ENCODE measurements around the gene OBSCN.
"Not testable (repeated sequence)": the region's sequence is repeated elsewhere in the genome, so short reads cannot be mapped to it uniquely, and the experiment has no call there.

The OBSCN gene

DNA sequence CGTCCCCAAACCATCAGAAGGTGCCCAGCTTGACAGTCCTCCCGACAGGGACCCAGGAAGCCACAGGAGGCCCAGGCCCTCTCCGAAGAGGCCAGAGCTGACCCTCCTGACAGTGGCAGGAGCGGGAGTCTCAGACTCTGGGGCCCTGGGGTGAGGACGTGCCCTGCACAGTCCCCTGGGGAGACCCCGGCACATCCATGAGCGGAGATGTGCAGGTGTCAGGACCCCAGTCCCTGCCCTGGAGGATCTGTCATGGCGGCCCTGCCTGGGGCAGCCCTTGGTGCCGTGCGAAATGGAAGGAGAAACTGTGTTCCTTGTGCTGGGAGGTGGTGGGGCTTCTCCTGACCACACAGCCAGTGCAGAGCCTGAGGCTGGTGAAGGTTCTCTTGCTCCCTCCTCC, 55.8 kb downstream of the OBSCN start:
- DNase-seq, result no peak

DNA sequence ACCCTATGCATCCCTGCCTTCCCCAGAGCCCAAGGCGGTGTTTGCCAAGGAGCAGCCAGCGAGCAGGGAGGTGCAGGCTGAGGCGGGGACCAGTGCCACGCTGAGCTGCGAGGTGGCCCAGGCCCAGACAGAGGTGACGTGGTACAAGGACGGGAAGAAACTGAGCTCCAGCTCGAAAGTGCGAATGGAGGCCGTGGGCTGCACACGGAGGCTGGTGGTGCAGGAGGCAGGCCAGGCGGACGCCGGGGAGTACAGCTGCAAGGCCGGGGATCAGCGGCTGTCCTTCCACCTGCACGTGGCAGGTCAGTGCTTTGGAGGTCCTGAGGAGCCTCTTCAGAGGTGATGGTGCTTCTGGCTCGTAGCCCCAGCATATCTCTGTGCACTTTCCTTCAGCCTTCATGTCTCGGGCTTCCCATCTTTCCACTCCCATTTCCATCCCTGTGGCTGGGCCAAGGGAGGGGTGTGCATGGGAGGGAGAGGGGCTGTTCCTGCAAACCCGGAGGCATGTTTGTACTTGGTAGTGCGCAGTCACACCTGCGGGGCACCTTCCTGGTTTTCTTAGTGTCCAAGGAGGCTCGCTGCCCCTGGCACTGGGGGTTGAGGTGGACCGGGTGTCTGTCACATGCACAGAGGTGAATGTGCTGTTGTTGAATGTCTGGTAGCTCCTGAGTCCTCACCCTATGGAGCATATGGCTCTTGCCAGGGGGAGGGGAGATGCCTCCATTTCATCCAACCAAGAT, 56.4 kb downstream of the OBSCN start:
- DNase-seq, result no peak

DNA sequence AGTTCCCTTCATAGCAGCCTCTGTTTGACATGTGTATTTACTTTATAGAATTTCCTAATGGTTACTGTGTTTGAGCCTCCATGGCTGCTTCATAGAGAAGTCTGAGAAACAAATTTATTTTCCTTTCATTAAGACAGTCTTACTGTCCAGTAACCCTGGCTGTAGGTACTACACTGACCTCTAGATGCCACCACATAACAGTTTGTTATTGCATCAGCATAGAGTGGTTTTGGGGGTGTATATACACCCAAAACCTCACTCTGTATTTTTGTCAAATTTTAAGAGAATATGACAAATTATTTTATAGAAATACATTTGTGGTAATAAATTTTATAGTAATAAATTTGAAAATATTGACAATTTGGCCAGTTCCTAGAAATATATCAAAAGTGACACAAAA, 57.3 kb downstream of the OBSCN start:
- DNase-seq, result no peak

DNA sequence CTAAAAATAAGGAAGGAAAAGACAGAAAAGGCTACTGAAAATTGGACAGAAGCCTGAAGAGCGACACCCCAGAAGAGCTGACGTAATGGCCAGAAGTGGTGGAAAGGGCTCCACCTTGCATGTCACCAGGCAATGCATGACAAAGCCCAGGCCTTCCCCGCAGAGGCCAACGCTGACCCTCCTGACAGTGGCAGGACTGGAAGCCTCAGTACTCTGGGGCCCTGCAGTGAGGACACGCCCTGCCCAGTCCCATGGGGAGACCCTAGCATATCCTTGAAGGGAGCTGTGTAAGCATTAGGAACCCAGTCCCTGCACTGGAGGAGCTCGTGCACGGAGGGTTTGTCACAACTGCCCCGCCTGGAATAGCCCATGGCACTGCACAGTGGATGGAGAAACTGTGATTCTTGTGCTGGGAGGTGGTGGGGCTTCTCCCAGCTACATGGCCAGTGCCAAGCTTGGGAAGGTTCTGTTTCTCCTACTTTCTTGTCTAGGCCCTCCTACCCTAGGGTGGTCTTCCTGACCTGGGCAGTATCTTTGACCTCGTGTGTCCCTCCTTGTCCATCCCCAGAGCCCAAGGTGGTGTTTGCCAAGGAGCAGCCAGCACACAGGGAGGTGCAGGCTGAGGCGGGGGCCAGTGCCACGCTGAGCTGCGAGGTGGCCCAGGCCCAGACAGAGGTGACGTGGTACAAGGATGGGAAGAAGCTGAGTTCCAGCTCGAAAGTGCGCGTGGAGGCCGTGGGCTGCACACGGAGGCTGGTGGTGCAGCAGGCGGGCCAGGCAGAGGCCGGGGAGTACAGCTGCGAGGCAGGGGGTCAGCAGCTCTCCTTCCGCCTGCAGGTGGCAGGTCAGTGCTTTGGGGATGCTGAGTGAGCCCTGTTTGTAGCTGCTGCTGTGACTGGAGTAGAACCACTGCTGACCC, 60.4 kb downstream of the OBSCN start:
- DNase-seq, result no peak

DNA sequence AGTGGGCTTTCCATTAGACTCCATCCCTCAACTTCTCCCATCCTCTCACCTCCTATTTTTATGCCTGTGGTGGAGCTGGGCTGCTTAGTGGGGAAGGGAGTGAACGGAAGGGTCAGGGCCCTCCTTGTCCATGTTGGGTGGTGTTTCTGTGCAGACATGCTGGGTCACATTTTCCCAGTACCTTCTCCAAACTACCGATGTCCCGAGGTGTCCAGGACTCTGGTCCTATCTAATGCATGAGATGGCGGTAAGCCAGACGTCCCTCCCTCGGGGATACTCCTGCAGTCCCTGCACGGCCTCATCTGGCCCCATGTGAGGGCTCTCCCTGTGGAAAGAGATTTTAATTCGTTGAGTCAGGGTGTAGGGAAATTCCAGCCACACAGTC, 61.0 kb downstream of the OBSCN start:
- no peak for DNase-seq

DNA sequence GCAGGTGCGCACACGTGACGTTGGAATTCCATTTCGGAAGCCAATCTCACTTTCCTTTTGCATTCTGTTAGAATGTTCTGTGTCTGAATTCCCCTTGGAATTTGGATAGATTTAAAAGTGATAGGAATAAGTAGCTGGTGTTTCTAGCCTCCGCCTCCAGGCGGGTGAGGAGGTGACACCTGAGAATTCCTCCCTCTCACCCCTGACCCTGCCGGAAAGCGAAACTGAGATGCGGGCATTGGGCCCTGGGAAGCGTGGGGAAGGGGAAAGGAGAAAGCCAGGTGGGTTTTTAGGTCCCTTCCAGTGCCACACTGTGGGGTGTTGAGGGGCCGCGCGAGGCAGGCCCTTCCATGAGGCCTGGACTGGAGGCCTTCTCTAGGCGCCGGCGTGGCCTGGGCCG, 61.6 kb downstream of the OBSCN start:
- DNase-seq, result not testable (repeated sequence)

DNA sequence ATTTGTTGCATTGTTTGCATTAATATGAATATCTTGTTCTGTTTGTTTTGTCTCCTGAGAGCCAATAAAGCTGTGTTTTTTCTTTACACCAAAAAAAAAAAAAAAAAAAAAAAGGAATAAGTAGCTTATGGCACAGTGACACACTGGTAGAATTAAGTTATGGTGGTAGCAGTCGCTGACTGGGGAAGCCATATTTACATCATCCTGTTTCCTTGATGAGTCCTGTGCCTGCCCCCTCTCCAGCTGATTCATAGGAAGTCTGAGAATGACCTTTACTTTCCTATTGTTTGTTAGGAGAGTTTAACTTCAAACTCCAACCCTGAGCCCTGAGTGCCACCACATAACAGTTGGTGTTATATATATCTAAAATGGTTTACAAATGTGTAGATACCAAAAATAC, 62.2 kb downstream of the OBSCN start:
- DNase-seq, result no peak

DNA sequence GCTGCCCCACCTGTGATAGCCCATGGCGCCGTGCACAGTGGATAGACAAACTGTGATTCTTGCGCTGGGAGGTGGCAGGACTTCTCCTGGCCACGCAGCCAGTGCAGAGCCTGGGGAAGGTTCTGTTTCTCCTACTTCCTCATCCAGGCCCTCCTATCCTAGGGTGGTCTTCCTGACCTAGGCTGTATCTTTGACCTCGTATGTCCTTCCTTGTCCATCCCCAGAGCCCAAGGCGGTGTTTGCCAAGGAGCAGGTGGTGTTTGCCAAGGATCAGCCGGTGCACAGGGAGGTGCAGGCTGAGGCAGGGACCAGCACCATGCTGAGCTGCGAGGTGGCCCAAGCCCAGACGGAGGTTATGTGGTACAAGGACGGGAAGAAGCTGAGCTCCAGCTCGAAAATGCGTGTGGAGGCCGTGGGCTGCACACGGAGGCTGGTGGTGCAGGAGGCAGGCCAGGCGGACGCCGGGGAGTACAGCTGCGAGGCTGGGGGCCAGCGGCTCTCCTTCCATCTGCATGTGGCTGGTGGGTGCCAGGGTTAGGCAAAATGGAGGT, 63.9 kb downstream of the OBSCN start:
- DNase-seq, result no peak

DNA sequence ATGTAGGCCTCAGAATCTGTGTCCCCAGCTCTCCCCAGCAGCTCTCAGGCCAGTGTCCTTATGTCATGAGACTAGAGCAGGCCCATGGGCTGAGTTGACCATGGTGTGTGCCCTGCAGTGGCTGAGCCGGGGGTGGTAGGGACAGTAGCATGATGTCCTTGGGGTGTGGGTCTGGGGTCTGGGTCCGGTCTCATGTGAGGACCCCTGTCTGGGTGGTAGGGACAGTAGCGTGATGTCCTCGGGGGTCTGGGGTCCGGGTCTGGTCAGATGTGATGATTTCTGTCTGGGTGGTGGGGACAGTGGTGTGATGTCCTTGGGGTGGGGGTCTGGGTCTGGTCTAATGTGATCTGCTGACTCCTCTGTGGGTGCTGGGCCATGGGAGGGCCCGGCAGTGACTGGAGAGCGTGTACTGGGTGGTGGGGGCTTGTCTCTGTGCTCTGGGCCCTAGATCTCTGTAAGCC, 64.5 kb downstream of the OBSCN start:
- no peak for DNase-seq

DNA sequence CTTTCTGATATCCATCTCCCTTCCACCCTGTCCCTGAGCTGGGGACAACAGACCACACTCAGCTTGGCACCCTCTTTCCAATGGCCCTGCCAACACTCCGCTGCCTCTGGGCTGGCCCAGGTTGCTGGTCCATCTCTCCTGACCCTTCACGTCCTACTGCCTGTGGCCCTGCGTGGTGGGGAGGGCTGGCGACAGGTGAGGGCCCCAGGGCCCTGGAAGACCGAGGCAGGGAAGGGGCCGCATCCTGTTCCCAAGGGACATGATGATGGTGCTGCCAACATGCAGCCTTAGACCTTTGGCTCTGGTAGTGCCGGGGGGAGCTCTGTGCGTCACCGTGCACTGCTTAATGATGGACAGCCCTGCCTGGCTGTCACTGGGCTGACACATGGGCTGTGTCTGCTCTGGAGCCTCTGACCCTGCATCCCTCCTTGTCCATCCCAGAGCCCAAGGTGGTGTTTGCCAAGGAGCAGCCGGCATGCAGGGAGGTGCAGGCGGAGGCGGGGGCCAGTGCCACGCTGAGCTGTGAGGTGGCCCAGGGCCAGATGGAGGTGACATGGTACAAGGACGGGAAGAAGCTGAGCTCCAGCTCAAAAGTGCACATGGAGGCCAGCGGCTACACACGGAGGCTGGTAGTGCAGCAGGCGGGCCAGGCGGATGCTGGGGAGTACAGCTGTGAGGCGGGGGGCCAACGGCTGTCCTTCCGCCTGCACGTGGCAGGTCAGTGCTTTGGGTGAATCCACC, 65.2 kb downstream of the OBSCN start:
- DNase-seq, result no peak

DNA sequence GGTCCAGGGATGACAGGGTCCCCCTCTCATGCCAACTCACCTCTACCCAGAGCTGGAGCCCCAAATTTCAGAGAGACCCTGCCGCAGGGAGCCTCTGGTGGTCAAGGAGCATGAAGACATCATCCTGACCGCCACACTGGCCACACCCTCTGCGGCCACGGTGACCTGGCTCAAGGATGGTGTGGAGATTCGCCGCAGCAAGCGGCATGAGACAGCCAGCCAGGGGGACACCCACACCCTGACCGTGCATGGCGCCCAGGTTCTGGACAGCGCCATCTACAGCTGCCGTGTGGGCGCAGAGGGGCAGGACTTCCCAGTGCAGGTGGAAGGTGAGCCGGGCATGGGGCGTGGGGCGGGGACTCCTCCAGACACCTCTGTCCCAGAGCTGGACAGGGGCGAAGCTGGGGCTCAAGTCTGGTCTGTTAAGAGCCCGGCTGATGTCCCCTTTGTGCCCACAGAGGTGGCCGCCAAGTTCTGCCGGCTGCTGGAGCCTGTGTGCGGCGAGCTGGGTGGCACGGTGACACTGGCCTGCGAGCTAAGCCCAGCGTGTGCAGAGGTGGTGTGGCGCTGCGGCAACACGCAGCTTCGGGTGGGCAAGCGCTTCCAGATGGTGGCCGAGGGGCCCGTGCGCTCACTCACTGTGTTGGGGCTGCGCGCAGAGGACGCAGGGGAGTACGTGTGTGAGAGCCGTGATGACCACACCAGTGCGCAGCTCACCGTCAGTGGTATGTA, 66.0 kb downstream of the OBSCN start:
- DNase-seq, result no peak

DNA sequence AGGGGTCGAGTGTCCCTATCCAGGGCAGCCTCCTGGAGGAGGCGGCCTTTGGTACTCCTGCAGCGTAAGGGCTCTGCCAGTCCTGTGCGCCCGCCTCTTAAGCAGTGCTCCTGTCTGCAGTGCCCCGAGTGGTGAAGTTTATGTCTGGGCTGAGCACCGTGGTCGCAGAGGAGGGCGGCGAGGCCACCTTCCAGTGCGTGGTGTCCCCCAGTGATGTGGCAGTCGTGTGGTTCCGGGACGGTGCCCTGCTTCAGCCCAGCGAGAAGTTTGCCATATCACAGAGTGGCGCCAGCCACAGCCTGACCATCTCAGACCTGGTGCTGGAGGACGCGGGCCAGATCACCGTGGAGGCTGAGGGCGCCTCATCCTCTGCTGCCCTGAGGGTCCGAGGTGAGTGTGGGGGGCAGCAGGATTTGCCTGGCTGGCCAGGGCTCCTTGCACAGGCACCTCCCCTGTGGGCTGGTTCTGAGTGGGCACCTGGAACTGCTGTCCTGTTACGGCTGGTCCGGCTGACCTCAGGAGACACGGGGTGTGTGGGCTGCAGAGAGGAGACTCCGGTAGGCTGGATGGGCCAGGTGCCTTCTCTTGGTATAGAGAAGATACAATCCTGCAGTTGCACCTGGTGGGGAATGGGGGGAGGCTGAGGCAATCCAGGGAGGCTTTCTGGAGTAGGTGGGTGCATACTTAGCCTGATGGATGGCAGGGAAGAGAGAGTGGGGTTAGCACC, 66.8 kb downstream of the OBSCN start:
- no peak for DNase-seq

DNA sequence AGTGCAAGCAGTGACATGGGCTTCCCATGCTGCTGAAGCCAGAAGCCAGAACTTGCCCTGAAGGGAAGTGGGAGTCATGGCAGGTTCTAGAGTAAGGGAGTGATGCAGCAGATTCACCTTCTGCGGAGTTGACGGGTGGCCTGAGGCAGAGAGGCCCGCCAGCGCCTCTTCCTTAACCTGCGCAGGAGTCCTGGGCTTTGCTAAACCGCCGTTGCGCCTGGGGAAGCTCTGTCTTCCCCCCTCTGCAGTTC, 67.3 kb downstream of the OBSCN start:
- DNase-seq, result no peak

DNA sequence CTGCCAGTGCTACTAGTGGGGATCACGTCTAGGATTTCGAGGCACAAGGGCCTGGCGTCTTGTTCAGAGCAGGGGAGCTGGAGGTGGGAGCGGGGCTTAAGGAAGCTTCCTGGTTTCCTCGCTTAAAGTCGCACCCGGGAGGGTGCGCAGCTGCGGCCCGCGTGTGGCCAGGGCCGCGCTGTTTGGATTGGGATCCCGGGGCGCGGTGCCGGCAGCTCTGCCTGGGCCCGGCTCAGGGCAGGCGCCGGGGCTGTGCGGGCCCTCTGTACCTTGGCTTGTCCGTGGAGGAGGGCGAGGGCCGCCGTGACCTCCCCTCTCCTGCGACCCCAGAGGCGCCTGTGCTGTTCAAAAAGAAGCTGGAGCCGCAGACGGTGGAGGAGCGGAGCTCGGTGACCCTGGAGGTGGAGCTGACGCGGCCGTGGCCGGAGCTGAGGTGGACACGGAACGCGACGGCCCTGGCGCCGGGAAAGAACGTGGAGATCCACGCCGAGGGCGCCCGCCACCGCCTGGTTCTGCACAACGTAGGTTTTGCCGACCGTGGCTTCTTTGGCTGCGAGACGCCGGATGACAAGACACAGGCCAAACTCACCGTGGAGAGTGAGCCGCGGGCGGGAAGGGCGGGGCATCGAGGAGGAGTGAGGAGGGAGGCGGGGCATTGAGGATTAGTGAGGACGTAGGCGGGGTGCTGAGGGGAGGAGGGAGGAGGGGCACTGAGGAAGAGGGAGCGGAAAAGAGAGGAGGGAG, 67.8 kb downstream of the OBSCN start:
- peak; percentile 90 to 91 for DNase-seq

DNA sequence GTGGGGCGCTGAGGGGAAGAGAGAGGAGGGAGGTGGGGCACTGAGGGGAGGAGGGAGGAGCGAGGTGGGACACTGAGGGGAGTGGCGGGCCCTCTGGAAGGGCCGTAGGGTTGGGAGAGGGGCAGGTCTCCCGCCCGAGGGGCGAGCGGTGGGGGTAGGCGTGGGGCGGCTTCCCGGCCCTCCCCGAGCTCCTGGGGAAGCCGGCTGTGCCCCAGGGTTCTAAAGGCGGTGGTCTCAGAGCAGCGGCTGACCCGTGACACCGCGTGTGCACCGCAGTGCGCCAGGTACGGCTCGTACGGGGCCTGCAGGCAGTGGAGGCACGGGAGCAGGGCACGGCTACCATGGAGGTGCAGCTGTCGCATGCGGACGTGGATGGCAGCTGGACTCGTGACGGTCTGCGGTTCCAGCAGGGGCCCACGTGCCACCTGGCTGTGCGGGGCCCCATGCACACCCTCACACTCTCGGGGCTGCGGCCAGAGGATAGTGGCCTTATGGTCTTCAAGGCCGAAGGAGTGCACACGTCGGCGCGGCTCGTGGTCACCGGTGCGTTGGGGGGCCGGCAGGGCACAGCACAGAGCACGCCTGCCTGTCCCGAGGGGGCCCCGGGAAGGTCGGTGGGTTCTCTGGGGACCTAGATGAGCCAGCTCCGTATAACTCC, 68.5 kb downstream of the OBSCN start:
- no peak for DNase-seq

DNA sequence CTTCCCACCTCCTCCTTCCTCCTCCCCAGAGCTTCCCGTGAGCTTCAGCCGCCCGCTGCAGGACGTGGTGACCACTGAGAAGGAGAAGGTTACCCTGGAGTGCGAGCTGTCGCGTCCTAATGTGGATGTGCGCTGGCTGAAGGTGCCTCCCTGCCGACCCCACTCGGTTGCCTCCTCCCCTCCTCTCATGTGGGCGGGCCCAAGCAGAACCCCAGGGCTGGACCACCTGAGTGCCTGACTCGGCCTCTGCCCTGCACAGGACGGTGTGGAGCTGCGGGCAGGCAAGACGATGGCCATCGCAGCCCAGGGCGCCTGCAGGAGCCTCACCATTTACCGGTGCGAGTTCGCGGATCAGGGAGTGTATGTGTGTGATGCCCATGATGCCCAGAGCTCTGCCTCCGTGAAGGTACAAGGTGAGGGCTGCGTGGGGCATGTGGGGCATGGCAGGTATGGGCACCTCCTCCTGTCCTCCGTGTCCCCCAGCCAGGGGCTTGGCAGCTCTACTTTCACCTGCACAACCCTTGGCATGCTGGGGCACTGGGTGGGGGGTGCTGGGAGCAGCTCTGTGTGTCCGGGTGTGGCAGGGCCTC, 69.2 kb downstream of the OBSCN start:
- no peak for DNase-seq

DNA sequence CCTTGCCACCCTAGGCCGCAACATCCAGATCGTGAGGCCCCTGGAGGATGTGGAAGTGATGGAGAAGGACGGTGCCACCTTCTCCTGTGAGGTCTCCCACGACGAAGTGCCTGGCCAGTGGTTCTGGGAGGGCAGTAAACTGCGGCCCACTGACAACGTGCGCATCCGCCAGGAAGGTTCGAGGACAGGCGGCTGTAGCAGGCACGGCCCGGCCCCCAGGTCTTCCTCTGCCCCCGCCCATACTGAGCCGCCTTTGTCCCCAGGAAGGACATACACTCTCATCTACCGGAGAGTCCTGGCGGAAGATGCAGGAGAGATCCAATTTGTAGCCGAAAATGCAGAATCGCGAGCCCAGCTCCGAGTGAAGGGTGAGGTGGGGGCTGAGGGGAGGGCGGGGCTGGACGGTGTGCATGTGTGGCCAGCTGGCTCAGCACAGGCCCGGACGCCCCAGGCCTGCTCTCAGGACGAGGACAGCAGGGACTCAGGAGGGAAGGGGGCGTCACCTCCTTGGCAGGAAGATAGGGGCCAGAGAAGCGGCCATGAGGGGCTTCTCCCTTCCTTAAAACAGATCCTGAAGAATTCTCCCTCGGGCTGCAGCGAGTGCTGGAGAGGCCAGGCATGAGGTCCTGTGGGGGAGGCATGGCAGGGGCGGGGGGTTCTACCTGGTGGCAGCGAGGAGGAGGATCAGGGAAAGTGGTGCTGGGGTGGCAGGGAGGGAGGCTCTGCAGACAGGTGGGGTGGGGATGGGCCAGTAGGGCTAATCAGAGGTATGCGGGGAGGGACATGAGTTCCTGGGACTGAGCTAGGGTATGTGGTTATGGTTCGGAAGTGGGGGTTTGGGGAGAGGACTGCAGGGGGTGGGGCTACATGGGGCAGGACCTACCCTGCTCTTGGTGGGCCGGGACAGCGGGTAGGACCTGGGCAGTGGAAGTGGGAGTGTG, 69.9 kb downstream of the OBSCN start:
- no peak for DNase-seq

DNA sequence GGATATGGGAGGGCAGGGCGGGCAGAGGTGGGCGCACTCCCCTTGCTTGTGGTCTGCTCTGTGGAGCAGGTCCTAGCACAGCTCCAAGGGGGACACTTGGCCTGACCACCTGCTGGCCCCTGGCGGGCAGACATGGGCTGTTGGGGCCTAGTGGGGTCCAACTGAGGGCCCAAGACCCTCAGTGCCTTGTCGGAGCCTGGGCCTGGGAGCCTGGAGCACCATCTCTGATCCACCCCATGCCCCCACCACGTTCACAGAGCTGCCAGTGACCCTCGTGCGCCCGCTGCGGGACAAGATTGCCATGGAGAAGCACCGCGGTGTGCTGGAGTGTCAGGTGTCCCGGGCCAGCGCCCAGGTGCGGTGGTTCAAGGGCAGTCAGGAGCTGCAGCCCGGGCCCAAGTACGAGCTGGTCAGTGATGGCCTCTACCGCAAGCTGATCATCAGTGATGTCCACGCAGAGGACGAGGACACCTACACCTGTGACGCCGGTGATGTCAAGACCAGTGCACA, 70.6 kb downstream of the OBSCN start:
- no peak for DNase-seq
